GM12878 (cell line): Measurements from ENCODE around the gene TXNDC16. TPM values are rescaled to one million over a fixed set of nuclear protein-coding genes. Genes with fewer than 3 reads are reported as not detected.

Experiments used
- ATAC-seq: fragments of 200-7000 bp; cut with Tn5 transposase; 3 replicates; pipeline ENCODE4 v1.9.1; 2020; ENCODE audit warnings: mild to moderate bottlenecking, moderate library complexity
- BruUV-seq: library from RNA; stranded (reverse); fragments of 400-500 nt; replicated peaks from 2 replicates; lab custom pipeline; 2021; lab: Mats Ljungman, UMichigan
- CTCF ChIA-PET: fragments of 300-600 bp; sonication (Branson Sonifier 250); formaldehyde crosslinking; extraction: SDS; loops from one replicate; lab custom pipeline; 2021; ENCODE audit warnings: inconsistent platforms; lab: Yijun Ruan, JAX
- POLR2A ChIA-PET: fragments of 350-600 bp; formaldehyde crosslinking; extraction: SDS; loops from one replicate; lab custom pipeline; 2021; ENCODE audit warnings: inconsistent platforms; lab: Charles Lee
- RAD21 ChIA-PET: fragments of 300-600 bp; sonication (Branson Sonifier 250); formaldehyde crosslinking; loops from one replicate; lab custom pipeline; 2023; ENCODE audit warnings: antibody characterized with exemption; ENCODE audit not compliant: unreplicated experiment; lab: Charles Lee
- SMC1A ChIA-PET: fragments of 300-600 bp; sonication (Branson Sonifier 250); formaldehyde crosslinking; loops from one replicate; lab custom pipeline; 2023; ENCODE audit not compliant: unreplicated experiment, uncharacterized antibody; lab: Charles Lee
- DNase-seq: peaks from one replicate; pipeline ENCODE4 v3.0.0-alpha.2; 2011; ENCODE audit warnings: low read depth, low spot score
- FAIRE-seq: peaks from 3 replicates; lab custom pipeline; 2011; peaks lifted over from hg19 to GRCh38; lab: Jason Lieb, UNC
- H2AFZ ChIP-seq: 2 replicates; pipeline ENCODE4 v1.6.0; 2011; ENCODE audit warnings: low read depth, low read length, control low read depth; ENCODE audit not compliant: control insufficient read depth
- H3K27ac ChIP-seq: 2 replicates; pipeline ENCODE4 v1.5.1; 2011; ENCODE audit warnings: control low read depth; ENCODE audit not compliant: control insufficient read depth, insufficient read depth
- H3K27me3 ChIP-seq, 2 experiments: replicated peaks in 1 of 2; 2 replicates each; pipeline versions ENCODE4 v1.6.0 to v1.6.1; 2011; ENCODE audit warnings: low read length in 1 of 2; ENCODE audit not compliant: control insufficient read depth in 2 of 2, insufficient read depth in 2 of 2
- H3K36me3 ChIP-seq, 2 experiments: 2 replicates each; pipeline ENCODE4 v1.5.1; 2011; ENCODE audit warnings: low read length in 1 of 2; ENCODE audit not compliant: control insufficient read depth in 2 of 2, insufficient read depth in 2 of 2
- H3K4me1 ChIP-seq: 2 replicates; pipeline ENCODE4 v1.6.1; 2011; ENCODE audit warnings: mild to moderate bottlenecking, low read length, moderate library complexity, mixed read lengths; ENCODE audit not compliant: control insufficient read depth, insufficient read depth
- H3K4me2 ChIP-seq: 2 replicates; pipeline ENCODE4 v1.6.0; 2011; ENCODE audit warnings: control low read depth; ENCODE audit not compliant: control insufficient read depth, insufficient read depth
- H3K4me3 ChIP-seq: fragments of 200-600 bp; sonication (generic); 2 replicates; pipeline ENCODE4 v1.5.1; 2016
- H3K79me2 ChIP-seq: 2 replicates; pipeline ENCODE4 v1.6.0; 2011; ENCODE audit warnings: low read length; ENCODE audit not compliant: control insufficient read depth, insufficient read depth
- H3K9ac ChIP-seq: 2 replicates; pipeline ENCODE4 v1.8.0; 2011; ENCODE audit warnings: low read length, control low read depth, mixed read lengths; ENCODE audit not compliant: control insufficient read depth, insufficient read depth
- H3K9me3 ChIP-seq: replicated peaks from 3 replicates; pipeline ENCODE4 v1.5.1; 2011; ENCODE audit warnings: mild to moderate bottlenecking, low read length; ENCODE audit not compliant: control insufficient read depth, insufficient read depth
- H4K20me1 ChIP-seq: 2 replicates; pipeline ENCODE4 v1.6.0; 2011; ENCODE audit not compliant: control insufficient read depth, insufficient read depth
- ASH2L ChIP-seq: fragments of 300-600, 200-600 bp; sonication (generic); IDR thresholded peaks from 2 replicates; pipeline ENCODE4 v1.6.1; 2017; ENCODE audit warnings: low read depth, mild to moderate bottlenecking, borderline replicate concordance
- BHLHE40 ChIP-seq, 2 experiments: fragments of 450-650 bp in 1 of 2; IDR thresholded peaks; 2 replicates each; pipeline ENCODE4 v1.6.1; 2011 to 2017; ENCODE audit warnings: low read depth in 2 of 2, borderline replicate concordance in 1 of 2, improper control_type of control experiment in 1 of 2, low read length in 1 of 2, mild to moderate bottlenecking in 1 of 2
- BMI1 ChIP-seq: fragments of 450-650 bp; IDR thresholded peaks from 2 replicates; pipeline ENCODE4 v1.6.1; 2016; ENCODE audit warnings: mild to moderate bottlenecking, moderate library complexity, borderline replicate concordance
- EED ChIP-seq: sonication (generic); IDR thresholded peaks from 2 replicates; pipeline ENCODE4 v1.6.1; 2016; ENCODE audit warnings: antibody characterized with exemption, low read depth
- EGR1 ChIP-seq, 2 experiments: IDR thresholded peaks; 1 replicate in 1 of 2; 2 replicates in 1 of 2; pipeline ENCODE4 v1.6.1; 2011 to 2012; ENCODE audit warnings: low read depth in 2 of 2, low read length in 2 of 2, borderline replicate concordance in 1 of 2, mild to moderate bottlenecking in 1 of 2, moderate library complexity in 1 of 2
- EZH2 ChIP-seq: IDR thresholded peaks from 2 replicates; pipeline ENCODE4 v1.6.1; 2012; ENCODE audit warnings: low read depth, mild to moderate bottlenecking, control low read depth, inconsistent platforms, low read length, borderline replicate concordance; ENCODE audit not compliant: control insufficient read depth
- HCFC1 ChIP-seq: fragments of 150-350 bp; IDR thresholded peaks from 2 replicates; pipeline ENCODE4 v1.6.1; 2014; ENCODE audit warnings: low read length
- KDM1A ChIP-seq: fragments of 200-600 bp; sonication (generic); IDR thresholded peaks from 2 replicates; pipeline ENCODE4 v1.6.1; 2016; ENCODE audit warnings: borderline replicate concordance
- PML ChIP-seq: IDR thresholded peaks from 2 replicates; pipeline ENCODE4 v1.6.1; 2012; ENCODE audit warnings: low read length, inconsistent platforms
- SIN3A ChIP-seq: IDR thresholded peaks from 2 replicates; pipeline ENCODE4 v1.6.1; 2012; ENCODE audit warnings: low read depth, low read length, improper control_type of control experiment
- SMAD5 ChIP-seq: IDR thresholded peaks from 2 replicates; pipeline ENCODE4 v1.6.1; 2016; ENCODE audit warnings: antibody characterized with exemption, low read depth
- SMARCA5 ChIP-seq: fragments of 450-650 bp; IDR thresholded peaks from 2 replicates; pipeline ENCODE4 v1.6.1; 2017; ENCODE audit warnings: mild to moderate bottlenecking
- STAT1 ChIP-seq: fragments of 450-650 bp; conservative IDR thresholded peaks from 2 replicates; pipeline ENCODE4 v1.6.1; 2014; ENCODE audit warnings: antibody characterized with exemption, mild to moderate bottlenecking
- SUZ12 ChIP-seq: fragments of 200-600 bp; sonication (generic); IDR thresholded peaks from one replicate; pipeline ENCODE4 v1.6.1; 2018; ENCODE audit warnings: antibody characterized with exemption, mild to moderate bottlenecking; ENCODE audit not compliant: unreplicated experiment
- TARDBP ChIP-seq: IDR thresholded peaks from 2 replicates; pipeline ENCODE4 v1.6.1; 2016; ENCODE audit warnings: borderline replicate concordance
- WGBS: methylation state at CpG from one replicate; pipeline ENCODE4 v1.1.6; 2016; ENCODE audit warnings: low lambda C conversion rate; ENCODE audit not compliant: insufficient replicate concordance, insufficient coverage; ENCODE audit errors: missing lambda C conversion rate; 5-methylcytosine and 5-hydroxymethylcytosine counted together
- in situ Hi-C: fragments of 300-500 bp; cut with MboI; formaldehyde crosslinking; loops from 9 replicates; pipeline ENCODE4 v1.14.3; 2018; ENCODE audit warnings: mixed read lengths
- intact Hi-C: fragments of 100-400 bp; cut with micrococcal nuclease; formaldehyde crosslinking; loops from one replicate; pipeline ENCODE4 v1.14.2; 2022; ENCODE audit not compliant: unreplicated experiment
- polyA plus RNA-seq, 11 experiments: library from polyadenylated mRNA; depleted of rRNA in 4 of 11; unstranded in 6 of 11; stranded (reverse) in 5 of 11; fragments of >200 nt; fragmentation: Nextera tagmentation in 4 of 11; fragmentation: Illumina TruSeq in 1 of 11; extraction: Ambion mirVana in 4 of 11; extraction: Trizol in 1 of 11; gene quantifications; 1 replicate in 1 of 11; 2 replicates in 10 of 11; pipeline versions ENCODE4 v1.2.1 to v1.2.3, GENCODE V29; 2011 to 2016; ENCODE audit warnings: inconsistent platforms in 2 of 11, missing spikeins in 2 of 11, low read depth in 1 of 11
- total RNA-seq, 4 experiments: library from RNA; depleted of rRNA in 3 of 4; stranded (reverse); fragments of >200 nt in 3 of 4; fragmentation: Illumina TruSeq in 1 of 4; extraction: Trizol in 1 of 4; gene quantifications; 2 replicates each; pipeline versions ENCODE4 v1.2.1 to v1.2.3, GENCODE V29; 2013 to 2021
- TF ChIP-seq, protein P1 (sequence below): fragments of 450-650 bp; IDR thresholded peaks from 2 replicates; pipeline ENCODE4 v1.6.1; 2016; ENCODE audit warnings: mild to moderate bottlenecking

Gene TXNDC16
- total and polyA plus RNA-seq, 10 of the 15 experiments (the other 5 are each of a cell fraction or from before 2014, with no cell fraction given) = 1.2 to 7.9 (median 5.5) TPM

- intact Hi-C loops (no loop called here), in situ Hi-C loops (no loop called here)
- H2AFZ ChIP-seq = no peak overlapping the region
- no peaks in the 10 kb centered on the region for H4K20me1 ChIP-seq
- CTCF ChIA-PET = interaction anchor here (0.6 kb wide), 2 partner anchors 22 to 232 kb away, joined by 3 read pairs; no protein-coding TSS in a partner anchor
- no peaks in the 10 kb centered on the region for H3K79me2 ChIP-seq
- H3K4me2 ChIP-seq = no peak overlapping the region
- H3K9me3 ChIP-seq = no peaks in the 10 kb centered on the region; the same call in 2 of the 3 replicates
- H3K27me3 ChIP-seq = no peaks in the 10 kb centered on the region; a peak in 1 of 4 replicates
- TF ChIP-seq SMARCA5 (no peak), HCFC1 (no peak), SMAD5 (no peak), EED (no peak), KDM1A (no peak), TARDBP (no peak), PML (no peak), ASH2L (no peak), SIN3A (no peak), SUZ12 (no peak), EGR1 (IDR thresholded peaks at IDR 0.05; ENCODE audit: borderline replicate concordance in 1 of 2, low read depth in 2 of 2, low read length in 2 of 2) (no peak), BHLHE40 (IDR thresholded peaks at IDR 0.05; ENCODE audit: borderline replicate concordance in 1 of 2, low read depth in 2 of 2, low read length in 1 of 2) (no peak), BMI1 (no peak), EZH2 (no peak), STAT1 (no peak)
- TF ChIP-seq, protein P1, sequence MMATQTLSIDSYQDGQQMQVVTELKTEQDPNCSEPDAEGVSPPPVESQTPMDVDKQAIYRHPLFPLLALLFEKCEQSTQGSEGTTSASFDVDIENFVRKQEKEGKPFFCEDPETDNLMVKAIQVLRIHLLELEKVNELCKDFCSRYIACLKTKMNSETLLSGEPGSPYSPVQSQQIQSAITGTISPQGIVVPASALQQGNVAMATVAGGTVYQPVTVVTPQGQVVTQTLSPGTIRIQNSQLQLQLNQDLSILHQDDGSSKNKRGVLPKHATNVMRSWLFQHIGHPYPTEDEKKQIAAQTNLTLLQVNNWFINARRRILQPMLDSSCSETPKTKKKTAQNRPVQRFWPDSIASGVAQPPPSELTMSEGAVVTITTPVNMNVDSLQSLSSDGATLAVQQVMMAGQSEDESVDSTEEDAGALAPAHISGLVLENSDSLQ = no peak
- RAD21 ChIA-PET = no interaction called here
- DNase-seq (no peak), ATAC-seq (no peak), FAIRE-seq (no peak)
- BruUV-seq = no TSS peak
- WGBS = 73% methylated on average over 4 of the region's 4 CpGs
- H3K9ac ChIP-seq = no peak overlapping the region
- SMC1A ChIA-PET = interaction anchor here (0.7 kb wide), 1 partner anchor 563 kb away, joined by 3 read pairs; no protein-coding TSS in a partner anchor
- no peak overlapping the region for H3K27ac ChIP-seq
- POLR2A ChIA-PET = no interaction called here
- H3K36me3 ChIP-seq = no peaks in the 10 kb centered on the region
- H3K4me1 ChIP-seq = no peaks in the 10 kb centered on the region
- no peak overlapping the region for H3K4me3 ChIP-seq
These were observed 160.3 kb downstream of the TXNDC16 start for GRCh38 chr14:52391881-52392615.

Other genes starting within 250 kb of the TXNDC16 start
- 0.71 and 1.6 TPM in 2 replicates for gene PTGER2, start 238.2 kb downstream of the TXNDC16 start, total RNA-seq (2014; rRNA removed)
- 0.31 and 0.32 TPM in 2 replicates for gene PTGER2, start 238.2 kb downstream of the TXNDC16 start, total RNA-seq (2014; rRNA removed; fragmentation: Illumina TruSeq; extraction: Trizol)
- gene PTGER2, start 238.2 kb downstream of the TXNDC16 start, total RNA-seq (2021) = 0.37 and 0.77 TPM in 2 replicates
- 0.27 and 0.29 TPM in 2 replicates for gene PTGER2, start 238.2 kb downstream of the TXNDC16 start, polyA plus RNA-seq (2011; rRNA removed)
- 0.35 and 0.38 TPM in 2 replicates for gene PTGER2, start 238.2 kb downstream of the TXNDC16 start, polyA plus RNA-seq (2014; fragmentation: Illumina TruSeq; extraction: Trizol)
- gene PTGER2, start 238.2 kb downstream of the TXNDC16 start, polyA plus RNA-seq (2014; fragmentation: Nextera tagmentation; extraction: Ambion mirVana) = under 1 TPM; 0.03 to 0.20 TPM
- gene PTGER2, start 238.2 kb downstream of the TXNDC16 start, polyA plus RNA-seq (2014; rRNA removed) = 0.35 and 0.74 TPM in 2 replicates
- under 1 TPM; 0.17 to 0.53 TPM for gene PTGER2, start 238.2 kb downstream of the TXNDC16 start, polyA plus RNA-seq (2016; fragmentation: Nextera tagmentation; extraction: Ambion mirVana)
- gene GPR137C, start 331 bp upstream of the TXNDC16 start, total RNA-seq (2014; rRNA removed) = 0.11 and 0.33 TPM in 2 replicates
- 0.18 and 0.32 TPM in 2 replicates for gene GPR137C, start 331 bp upstream of the TXNDC16 start, total RNA-seq (2014; rRNA removed; fragmentation: Illumina TruSeq; extraction: Trizol)
- 0.24 and 0.72 TPM in 2 replicates for gene GPR137C, start 331 bp upstream of the TXNDC16 start, total RNA-seq (2021)
- 0.26 and 0.37 TPM in 2 replicates for gene GPR137C, start 331 bp upstream of the TXNDC16 start, polyA plus RNA-seq (2011; rRNA removed)
- gene GPR137C, start 331 bp upstream of the TXNDC16 start, polyA plus RNA-seq (2014; fragmentation: Illumina TruSeq; extraction: Trizol) = 0.28 and 0.84 TPM in 2 replicates
- gene GPR137C, start 331 bp upstream of the TXNDC16 start, polyA plus RNA-seq (2014; fragmentation: Nextera tagmentation; extraction: Ambion mirVana) = under 1 TPM; 0.03 to 0.05 TPM
- gene GPR137C, start 331 bp upstream of the TXNDC16 start, polyA plus RNA-seq (2014; rRNA removed) = 0.16 and 0.29 TPM in 2 replicates
- gene GPR137C, start 331 bp upstream of the TXNDC16 start, polyA plus RNA-seq (2016; fragmentation: Nextera tagmentation; extraction: Ambion mirVana) = under 1 TPM; 0.10 to 0.35 TPM
- 52.5 and 60.3 TPM in 2 replicates for gene ERO1A, start 143.1 kb upstream of the TXNDC16 start, total RNA-seq (2014; rRNA removed)
- 54.3 and 57.0 TPM in 2 replicates for gene ERO1A, start 143.1 kb upstream of the TXNDC16 start, total RNA-seq (2014; rRNA removed; fragmentation: Illumina TruSeq; extraction: Trizol)
- 71.3 and 74.3 TPM in 2 replicates for gene ERO1A, start 143.1 kb upstream of the TXNDC16 start, total RNA-seq (2021)
- gene ERO1A, start 143.1 kb upstream of the TXNDC16 start, polyA plus RNA-seq (2011; rRNA removed) = 93.1 and 144 TPM in 2 replicates
- 40.0 and 54.2 TPM in 2 replicates for gene ERO1A, start 143.1 kb upstream of the TXNDC16 start, polyA plus RNA-seq (2014; fragmentation: Illumina TruSeq; extraction: Trizol)
- 10 to 100 TPM; 17.5 to 41.2 TPM for gene ERO1A, start 143.1 kb upstream of the TXNDC16 start, polyA plus RNA-seq (2014; fragmentation: Nextera tagmentation; extraction: Ambion mirVana)
- 34.8 and 35.6 TPM in 2 replicates for gene ERO1A, start 143.1 kb upstream of the TXNDC16 start, polyA plus RNA-seq (2014; rRNA removed)
- gene ERO1A, start 143.1 kb upstream of the TXNDC16 start, polyA plus RNA-seq (2016; fragmentation: Nextera tagmentation; extraction: Ambion mirVana) = 10 to 100 TPM; 48.4 to 48.6 TPM
- 85.1 and 113 TPM in 2 replicates for gene PSMC6, start 154.7 kb upstream of the TXNDC16 start, total RNA-seq (2014; rRNA removed)
- gene PSMC6, start 154.7 kb upstream of the TXNDC16 start, total RNA-seq (2014; rRNA removed; fragmentation: Illumina TruSeq; extraction: Trizol) = 163 and 164 TPM in 2 replicates
- gene PSMC6, start 154.7 kb upstream of the TXNDC16 start, total RNA-seq (2021) = 69.3 and 71.4 TPM in 2 replicates
- 126 and 190 TPM in 2 replicates for gene PSMC6, start 154.7 kb upstream of the TXNDC16 start, polyA plus RNA-seq (2011; rRNA removed)
- 162 and 244 TPM in 2 replicates for gene PSMC6, start 154.7 kb upstream of the TXNDC16 start, polyA plus RNA-seq (2014; fragmentation: Illumina TruSeq; extraction: Trizol)
- gene PSMC6, start 154.7 kb upstream of the TXNDC16 start, polyA plus RNA-seq (2014; fragmentation: Nextera tagmentation; extraction: Ambion mirVana) = 100 to 1,000 TPM; 181 to 192 TPM
- 95.9 and 113 TPM in 2 replicates for gene PSMC6, start 154.7 kb upstream of the TXNDC16 start, polyA plus RNA-seq (2014; rRNA removed)
- gene PSMC6, start 154.7 kb upstream of the TXNDC16 start, polyA plus RNA-seq (2016; fragmentation: Nextera tagmentation; extraction: Ambion mirVana) = 100 to 1,000 TPM; 151 to 155 TPM
- gene STYX, start 177.7 kb upstream of the TXNDC16 start, total RNA-seq (2014; rRNA removed) = 9.4 and 11.0 TPM in 2 replicates
- 13.0 and 13.3 TPM in 2 replicates for gene STYX, start 177.7 kb upstream of the TXNDC16 start, total RNA-seq (2014; rRNA removed; fragmentation: Illumina TruSeq; extraction: Trizol)
- 8.7 and 9.5 TPM in 2 replicates for gene STYX, start 177.7 kb upstream of the TXNDC16 start, total RNA-seq (2021)
- gene STYX, start 177.7 kb upstream of the TXNDC16 start, polyA plus RNA-seq (2011; rRNA removed) = 9.0 and 15.3 TPM in 2 replicates
- gene STYX, start 177.7 kb upstream of the TXNDC16 start, polyA plus RNA-seq (2014; fragmentation: Illumina TruSeq; extraction: Trizol) = 9.0 and 11.3 TPM in 2 replicates
- gene STYX, start 177.7 kb upstream of the TXNDC16 start, polyA plus RNA-seq (2014; fragmentation: Nextera tagmentation; extraction: Ambion mirVana) = 10 to 100 TPM in 1 of 2 experiments, 1 to 10 TPM in 1; 5.0 to 10.1 TPM
- gene STYX, start 177.7 kb upstream of the TXNDC16 start, polyA plus RNA-seq (2014; rRNA removed) = 6.7 and 8.6 TPM in 2 replicates
- gene STYX, start 177.7 kb upstream of the TXNDC16 start, polyA plus RNA-seq (2016; fragmentation: Nextera tagmentation; extraction: Ambion mirVana) = 10 to 100 TPM; 13.8 to 15.3 TPM
- 20.2 and 20.3 TPM in 2 replicates for gene GNPNAT1, start 239.1 kb upstream of the TXNDC16 start, total RNA-seq (2014; rRNA removed)
- gene GNPNAT1, start 239.1 kb upstream of the TXNDC16 start, total RNA-seq (2014; rRNA removed; fragmentation: Illumina TruSeq; extraction: Trizol) = 27.8 and 28.3 TPM in 2 replicates
- gene GNPNAT1, start 239.1 kb upstream of the TXNDC16 start, total RNA-seq (2021) = 24.9 and 28.2 TPM in 2 replicates
- gene GNPNAT1, start 239.1 kb upstream of the TXNDC16 start, polyA plus RNA-seq (2011; rRNA removed) = 18.9 and 27.1 TPM in 2 replicates
- gene GNPNAT1, start 239.1 kb upstream of the TXNDC16 start, polyA plus RNA-seq (2014; fragmentation: Illumina TruSeq; extraction: Trizol) = 30.7 and 35.4 TPM in 2 replicates
- gene GNPNAT1, start 239.1 kb upstream of the TXNDC16 start, polyA plus RNA-seq (2014; fragmentation: Nextera tagmentation; extraction: Ambion mirVana) = 10 to 100 TPM; 23.4 to 29.1 TPM
- 19.8 and 20.2 TPM in 2 replicates for gene GNPNAT1, start 239.1 kb upstream of the TXNDC16 start, polyA plus RNA-seq (2014; rRNA removed)
- gene GNPNAT1, start 239.1 kb upstream of the TXNDC16 start, polyA plus RNA-seq (2016; fragmentation: Nextera tagmentation; extraction: Ambion mirVana) = 10 to 100 TPM; 50.4 to 52.6 TPM